ENCODE data around the gene CCM2L.

GRCh38 chr20:32036716-32037485 is 26.7 kb downstream of the CCM2L start:
- TF ChIP-seq, protein P1, sequence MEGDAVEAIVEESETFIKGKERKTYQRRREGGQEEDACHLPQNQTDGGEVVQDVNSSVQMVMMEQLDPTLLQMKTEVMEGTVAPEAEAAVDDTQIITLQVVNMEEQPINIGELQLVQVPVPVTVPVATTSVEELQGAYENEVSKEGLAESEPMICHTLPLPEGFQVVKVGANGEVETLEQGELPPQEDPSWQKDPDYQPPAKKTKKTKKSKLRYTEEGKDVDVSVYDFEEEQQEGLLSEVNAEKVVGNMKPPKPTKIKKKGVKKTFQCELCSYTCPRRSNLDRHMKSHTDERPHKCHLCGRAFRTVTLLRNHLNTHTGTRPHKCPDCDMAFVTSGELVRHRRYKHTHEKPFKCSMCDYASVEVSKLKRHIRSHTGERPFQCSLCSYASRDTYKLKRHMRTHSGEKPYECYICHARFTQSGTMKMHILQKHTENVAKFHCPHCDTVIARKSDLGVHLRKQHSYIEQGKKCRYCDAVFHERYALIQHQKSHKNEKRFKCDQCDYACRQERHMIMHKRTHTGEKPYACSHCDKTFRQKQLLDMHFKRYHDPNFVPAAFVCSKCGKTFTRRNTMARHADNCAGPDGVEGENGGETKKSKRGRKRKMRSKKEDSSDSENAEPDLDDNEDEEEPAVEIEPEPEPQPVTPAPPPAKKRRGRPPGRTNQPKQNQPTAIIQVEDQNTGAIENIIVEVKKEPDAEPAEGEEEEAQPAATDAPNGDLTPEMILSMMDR (IDR thresholded peaks at IDR 0.05; ENCODE audit: control extremely low read depth in 1 of 3, insufficient read depth in 1 of 3, low read depth in 1 of 3, low read length in 3 of 3), result no peak
- TF ChIP-seq CHD1 (IDR thresholded peaks at IDR 0.05; ENCODE audit: low read depth, low read length) (no peak), SIN3A (conservative IDR thresholded peaks at IDR 0.05 in 1 of 2, IDR thresholded peaks at IDR 0.05 in 1 of 2; ENCODE audit: low read depth in 1 of 2, low read length in 2 of 2) (no peak), CBX5 (IDR thresholded peaks at IDR 0.05; ENCODE audit: low read depth, low read length) (no peak), TAF1 (IDR thresholded peaks at IDR 0.05; ENCODE audit: low read depth, low read length) (no peak), POLR2A (IDR thresholded peaks at IDR 0.05; ENCODE audit: control extremely low read depth in 1 of 2, low read depth in 2 of 2, low read length in 2 of 2) (no peak), YY1 (IDR thresholded peaks at IDR 0.05; ENCODE audit: low read depth, low read length) (no peak)
